Natural killer cell (primary cell): ENCODE data around the gene SERHL2. TPM values are rescaled to one million over a fixed set of nuclear protein-coding genes. Genes with fewer than 3 reads are reported as not detected.

Experiments used
- ATAC-seq, 3 donors: fragments of 150-1000 bp in 2 of 3; fragments of 200-7000 bp in 1 of 3; cut with Tn5 transposase; 1 replicate in 1 of 3; 2 replicates in 2 of 3; pipeline ENCODE4 v1.10.0; 2021; ENCODE audit warnings: mild to moderate bottlenecking in 2 of 3, moderate library complexity in 2 of 3
- DNase-seq, 2 donors: peaks; one replicate each; pipeline versions ENCODE4 v3.0.0 to v3.0.0-alpha.2; 2013 to 2021; ENCODE audit warnings: mixed read lengths in 1 of 2
- H3K27ac ChIP-seq: one replicate; pipeline ENCODE4 v1.5.1; 2013; ENCODE audit warnings: mild to moderate bottlenecking, low read length
- H3K27me3 ChIP-seq: one replicate; pipeline ENCODE4 v1.6.1; 2013; ENCODE audit warnings: low read length; ENCODE audit not compliant: control insufficient read depth, insufficient read depth
- H3K36me3 ChIP-seq: one replicate; pipeline ENCODE4 v1.6.1; 2013; ENCODE audit warnings: low read length; ENCODE audit not compliant: control insufficient read depth, insufficient read depth
- H3K4me1 ChIP-seq: one replicate; pipeline ENCODE4 v1.6.1; 2013; ENCODE audit warnings: low read length; ENCODE audit not compliant: control insufficient read depth, insufficient read depth
- H3K4me3 ChIP-seq: one replicate; pipeline ENCODE4 v1.5.1; 2013; ENCODE audit warnings: low read length
- H3K9me3 ChIP-seq: one replicate; pipeline ENCODE4 v1.6.1; 2013; ENCODE audit warnings: low read length; ENCODE audit not compliant: control insufficient read depth, insufficient read depth
- H3K27ac Mint-ChIP-seq, 2 donors: one replicate each; pipeline ENCODE4 v1.8.0; 2022; ENCODE audit warnings: mild to moderate bottlenecking in 2 of 2, mixed read lengths in 2 of 2, moderate library complexity in 1 of 2
- H3K27me3 Mint-ChIP-seq, 2 donors: one replicate each; pipeline ENCODE4 v1.8.0; 2022; ENCODE audit warnings: low read depth in 2 of 2, mixed read lengths in 2 of 2
- H3K36me3 Mint-ChIP-seq: one replicate; pipeline ENCODE4 v1.8.0; 2022; ENCODE audit warnings: mixed read lengths
- H3K4me1 Mint-ChIP-seq, 2 donors: one replicate each; pipeline ENCODE4 v1.8.0; 2022; ENCODE audit warnings: mixed read lengths in 2 of 2
- H3K4me3 Mint-ChIP-seq: one replicate; pipeline ENCODE4 v1.8.0; 2022; ENCODE audit warnings: mild to moderate bottlenecking, moderate library complexity, mixed read lengths
- H3K9me3 Mint-ChIP-seq, 2 donors: one replicate each; pipeline ENCODE4 v1.8.0; 2022; ENCODE audit warnings: mixed read lengths in 2 of 2
- WGBS: methylation state at CpG from one replicate; pipeline ENCODE4 v1.1.7; 2013; ENCODE audit warnings: missing lambda C conversion rate; ENCODE audit not compliant: insufficient coverage; 5-methylcytosine and 5-hydroxymethylcytosine counted together
- intact Hi-C: fragments of 100-400 bp; cut with micrococcal nuclease; formaldehyde crosslinking; loops from one replicate; pipeline ENCODE4 v1.14.2; 2022
- total RNA-seq, 4 donors: library from RNA; stranded (reverse); fragments of 120-200 nt in 1 of 4; gene quantifications; one replicate each; pipeline versions ENCODE4 v1.2.3 to v1.2.4, GENCODE V29; 2013 to 2022
- TF ChIP-seq, protein P1 (sequence below): fragments of 200-600 bp; IDR thresholded peaks from one replicate; pipeline ENCODE4 v1.8.0; 2022; ENCODE audit warnings: antibody characterized with exemption

The SERHL2 gene
- total RNA-seq, 3 donors from 2014 or later (not counting 1 experiment from before 2014, with no cell fraction given): 0.23 to 0.48 TPM; not detected in 1

DNA sequence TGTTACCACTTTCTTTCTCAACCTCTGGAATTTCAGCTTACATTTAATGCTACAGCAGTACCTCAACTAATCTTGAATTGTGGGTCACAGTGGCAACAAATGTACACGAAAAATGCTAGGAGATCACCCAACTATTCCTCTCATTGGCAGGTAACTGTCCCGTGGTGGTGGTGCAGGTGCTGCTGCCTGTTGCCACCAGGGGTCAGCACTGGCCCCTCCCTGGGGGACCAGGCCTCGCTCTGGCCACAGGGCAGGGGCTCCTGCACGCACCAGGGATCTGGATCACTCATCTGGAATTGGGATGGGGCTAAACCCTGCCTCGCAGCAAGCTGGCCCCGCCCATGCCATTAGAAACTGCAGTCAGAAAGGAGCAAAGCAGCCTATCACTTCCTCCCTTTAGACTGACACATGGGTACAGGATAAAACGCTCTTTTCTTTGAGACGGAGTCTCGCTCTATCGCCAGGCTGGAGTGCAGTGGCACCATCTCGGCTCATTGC is 67.8 kb downstream of the SERHL2 start:
- 67% methylated on average over 11 of the region's 11 CpGs for WGBS
- Mint-ChIP-seq H3K27me3 (no peaks in the 10 kb centered on the region), H3K4me3 (no peak overlapping the region), H3K4me1 (peaks cover 5 to 11% of the 10 kb centered on the region in 2 donors), H3K36me3 (no peaks in the 10 kb centered on the region), H3K27ac (peak overlapping the region in 1 of 2 donors; percentile 64), H3K9me3 (no peaks in the 10 kb centered on the region)
- TF ChIP-seq, protein P1, sequence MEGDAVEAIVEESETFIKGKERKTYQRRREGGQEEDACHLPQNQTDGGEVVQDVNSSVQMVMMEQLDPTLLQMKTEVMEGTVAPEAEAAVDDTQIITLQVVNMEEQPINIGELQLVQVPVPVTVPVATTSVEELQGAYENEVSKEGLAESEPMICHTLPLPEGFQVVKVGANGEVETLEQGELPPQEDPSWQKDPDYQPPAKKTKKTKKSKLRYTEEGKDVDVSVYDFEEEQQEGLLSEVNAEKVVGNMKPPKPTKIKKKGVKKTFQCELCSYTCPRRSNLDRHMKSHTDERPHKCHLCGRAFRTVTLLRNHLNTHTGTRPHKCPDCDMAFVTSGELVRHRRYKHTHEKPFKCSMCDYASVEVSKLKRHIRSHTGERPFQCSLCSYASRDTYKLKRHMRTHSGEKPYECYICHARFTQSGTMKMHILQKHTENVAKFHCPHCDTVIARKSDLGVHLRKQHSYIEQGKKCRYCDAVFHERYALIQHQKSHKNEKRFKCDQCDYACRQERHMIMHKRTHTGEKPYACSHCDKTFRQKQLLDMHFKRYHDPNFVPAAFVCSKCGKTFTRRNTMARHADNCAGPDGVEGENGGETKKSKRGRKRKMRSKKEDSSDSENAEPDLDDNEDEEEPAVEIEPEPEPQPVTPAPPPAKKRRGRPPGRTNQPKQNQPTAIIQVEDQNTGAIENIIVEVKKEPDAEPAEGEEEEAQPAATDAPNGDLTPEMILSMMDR: peak; percentile 78
- H3K4me1 ChIP-seq: peaks cover 10% of the 10 kb centered on the region
- H3K27ac ChIP-seq: no peak overlapping the region
- peaks cover 21% of the 10 kb centered on the region for H3K36me3 ChIP-seq
- peak; percentile 48 to 71 for DNase-seq
- H3K4me3 ChIP-seq: no peak overlapping the region
- H3K9me3 ChIP-seq: no peaks in the 10 kb centered on the region
- no peaks in the 10 kb centered on the region for H3K27me3 ChIP-seq
- ATAC-seq: peak; percentile 73 to 86 (median 74)
- intact Hi-C loops: no loop called here

DNA sequence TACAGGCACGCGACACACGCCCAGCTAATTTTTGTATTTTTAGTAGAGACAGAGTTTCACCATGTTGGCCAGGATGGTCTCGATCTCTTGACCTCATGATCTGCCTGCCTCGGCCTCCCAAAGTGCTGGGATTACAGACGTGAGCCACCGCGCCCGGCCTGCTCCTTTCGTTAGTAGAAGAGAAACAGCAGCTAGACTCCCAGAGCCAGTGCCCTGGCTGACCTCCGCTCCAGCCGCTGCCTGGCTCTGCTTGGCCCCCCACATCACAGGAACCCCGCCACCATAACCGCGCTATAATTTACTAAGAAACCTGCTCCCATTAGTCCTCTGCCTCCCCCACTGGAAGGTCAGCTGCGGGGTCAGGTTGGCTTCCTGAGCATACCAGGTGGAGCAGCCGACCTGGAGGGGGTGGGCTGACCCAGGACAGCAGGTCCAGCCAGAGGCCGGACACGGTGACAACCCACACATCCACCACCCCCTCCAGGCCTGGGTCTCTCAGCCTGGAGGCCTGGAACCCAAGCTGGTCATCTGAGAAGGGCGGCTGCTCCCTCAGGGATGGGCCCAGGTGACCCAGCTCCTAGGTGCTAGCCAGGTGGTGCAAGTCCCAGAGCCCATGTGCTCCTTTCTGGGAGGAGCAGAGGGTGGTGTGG is 68.4 kb downstream of the SERHL2 start:
- Mint-ChIP-seq H3K4me3 (no peak overlapping the region), H3K36me3 (no peaks in the 10 kb centered on the region), H3K4me1 (peaks cover 5 to 11% of the 10 kb centered on the region in 2 donors), H3K9me3 (no peaks in the 10 kb centered on the region), H3K27me3 (no peaks in the 10 kb centered on the region), H3K27ac (peak overlapping the region in 1 of 2 donors; percentile 64)
- DNase-seq (no peak), ATAC-seq (no peak)
- H3K9me3 ChIP-seq: no peaks in the 10 kb centered on the region
- H3K4me1 ChIP-seq: peaks cover 10% of the 10 kb centered on the region
- peaks cover 27% of the 10 kb centered on the region for H3K36me3 ChIP-seq
- H3K4me3 ChIP-seq: no peak overlapping the region
- intact Hi-C loops: no loop called here
- TF ChIP-seq, protein P1: no peak
- no peaks in the 10 kb centered on the region for H3K27me3 ChIP-seq
- 97% methylated on average over 20 of the region's 20 CpGs for whole genome bisulfite sequencing
- H3K27ac ChIP-seq: no peak overlapping the region

DNA sequence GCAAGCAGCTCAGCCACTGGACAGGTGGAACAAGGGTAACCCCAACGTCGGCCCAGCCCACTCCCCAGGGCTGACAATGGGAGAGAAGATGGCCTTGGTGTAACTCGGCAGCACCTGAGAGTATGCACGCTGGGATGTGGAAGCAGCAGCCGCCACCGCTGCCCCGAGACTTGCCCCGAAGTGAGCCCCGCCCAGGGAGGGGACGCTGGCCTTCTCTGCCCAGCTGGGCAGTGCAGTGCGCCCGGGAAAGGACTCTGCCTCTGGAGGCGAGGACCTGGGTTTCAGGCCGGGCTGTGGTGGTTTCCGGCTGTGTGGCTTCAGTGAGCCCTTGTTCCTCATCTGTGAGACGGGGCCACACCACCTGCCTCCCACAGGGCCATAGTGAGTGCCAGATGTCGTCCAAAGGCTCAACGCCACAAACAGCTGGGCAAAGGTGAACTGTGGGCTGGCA is 69.6 kb downstream of the SERHL2 start:
- Histone ChIP-seq H3K27me3 (no peaks in the 10 kb centered on the region), H3K27ac (no peak overlapping the region), H3K4me3 (no peak overlapping the region), H3K9me3 (no peaks in the 10 kb centered on the region), H3K36me3 (peaks cover 38% of the 10 kb centered on the region), H3K4me1 (peaks cover 10% of the 10 kb centered on the region)
- H3K9me3 Mint-ChIP-seq: no peaks in the 10 kb centered on the region
- TF ChIP-seq, protein P1: no peak
- H3K4me1 Mint-ChIP-seq: peaks cover 5 to 7% of the 10 kb centered on the region in 2 donors
- intact Hi-C loops: no loop called here
- no peaks in the 10 kb centered on the region for H3K27me3 Mint-ChIP-seq
- WGBS: 75% methylated on average over 18 of the region's 18 CpGs
- no peaks in the 10 kb centered on the region for H3K36me3 Mint-ChIP-seq
- ATAC-seq (peak in 1 of 3 donors; percentile 30), DNase-seq (no peak)
- no peak overlapping the region for H3K27ac Mint-ChIP-seq
- H3K4me3 Mint-ChIP-seq: no peak overlapping the region

Other genes with a start within 250 kb of the SERHL2 start
- gene NFAM1, start 121.6 kb upstream of the SERHL2 start, total RNA-seq: 1 to 10 TPM; 2.4 to 7.8 (median 3.6) TPM
- gene RRP7A, start 34.2 kb upstream of the SERHL2 start, total RNA-seq: 10 to 100 TPM; 31.3 to 43.0 (median 37.7) TPM
- gene POLDIP3, start 60.9 kb downstream of the SERHL2 start, total RNA-seq: 10 to 100 TPM; 66.1 to 82.8 (median 70.8) TPM
- 1 to 10 TPM; 4.5 to 6.4 (median 6.1) TPM for gene ATP5MGL, start 86.6 kb downstream of the SERHL2 start, total RNA-seq
- gene CYB5R3, start 95.4 kb downstream of the SERHL2 start, total RNA-seq: 10 to 100 TPM; 55.7 to 72.6 (median 68.0) TPM
- under 1 TPM in 1 of 3 donors, not detected in 2; 0.26 TPM for gene A4GALT, start 166.9 kb downstream of the SERHL2 start, total RNA-seq